Tibial artery (tissue), 4 donors: ENCODE data around the gene C1QTNF1.

ENCODE experiments used
- DNase-seq, 2 donors: peaks; one replicate each; pipeline ENCODE4 v3.0.0-alpha.2; 2019
- H3K27ac ChIP-seq, 2 donors: fragments of 200-600 bp; sonication (generic) in 1 of 2; 1 replicate in 1 of 2; 2 replicates in 1 of 2; pipeline ENCODE4 v1.5.1; 2018 to 2019; ENCODE audit warnings: mild to moderate bottlenecking in 1 of 2
- H3K27me3 ChIP-seq, 2 donors: fragments of 200-600 bp; sonication (generic) in 1 of 2; one replicate each; pipeline versions ENCODE4 v1.5.1 to v1.6.0; 2016 to 2019
- H3K36me3 ChIP-seq, 3 donors: fragments of 200-600 bp; sonication (generic) in 2 of 3; one replicate each; pipeline ENCODE4 v1.5.1; 2016 to 2019; ENCODE audit warnings: mild to moderate bottlenecking in 2 of 3
- H3K4me1 ChIP-seq, 4 donors: fragments of 200-600 bp; sonication (generic) in 2 of 4; 1 replicate in 3 of 4; 2 replicates in 1 of 4; pipeline ENCODE4 v1.5.1; 2016 to 2019
- H3K4me3 ChIP-seq, 2 donors: fragments of 200-600 bp; sonication (generic) in 1 of 2; 1 replicate in 1 of 2; 2 replicates in 1 of 2; pipeline ENCODE4 v1.5.1; 2018 to 2019; ENCODE audit warnings: mild to moderate bottlenecking in 2 of 2
- H3K9me3 ChIP-seq, 3 donors: fragments of 200-600 bp; sonication (generic) in 1 of 3; one replicate each; pipeline ENCODE4 v1.5.1; 2016 to 2019
- CTCF ChIP-seq, 2 experiments: fragments of 200-600 bp in 1 of 2; fragments of 450-650 bp in 1 of 2; IDR thresholded peaks; one replicate each; pipeline ENCODE4 v1.5.1; 2017 to 2019; ENCODE audit warnings: antibody characterized with exemption in 2 of 2, mild to moderate bottlenecking in 1 of 2, moderate library complexity in 1 of 2
- intact Hi-C: fragments of 100-400 bp; cut with DNase I; formaldehyde crosslinking; loops from one replicate; pipeline ENCODE4 v1.15.0; 2023; ENCODE audit warnings: low total_unique reads

C1QTNF1 gene

GRCh38 chr17:79041723-79042420 is 17.9 kb downstream of the C1QTNF1 start:
- H3K36me3 ChIP-seq: peaks cover 4 to 24% (median 23%) of the 10 kb centered on the region in 3 donors
- peaks cover 0 to 63% (median 41%) of the 10 kb centered on the region in 4 donors for H3K4me1 ChIP-seq
- no peak for DNase-seq
- H3K27ac ChIP-seq: peak overlapping the region in 1 of 2 donors; percentile 35
- no peak overlapping the region for H3K4me3 ChIP-seq
- intact Hi-C loops: no loop called here
- H3K27me3 ChIP-seq: no peaks in the 10 kb centered on the region
- no peaks in the 10 kb centered on the region for H3K9me3 ChIP-seq
- no peak for TF ChIP-seq CTCF (IDR thresholded peaks at IDR 0.05)

- Histone ChIP-seq H3K27me3 (no peaks in the 10 kb centered on the region), H3K27ac (peak overlapping the region in 1 of 2 donors; percentile 35), H3K4me3 (no peak overlapping the region), H3K36me3 (peaks cover 4 to 28% (median 28%) of the 10 kb centered on the region in 3 donors), H3K9me3 (no peaks in the 10 kb centered on the region), H3K4me1 (peaks cover 0 to 64% (median 46%) of the 10 kb centered on the region in 4 donors)
- intact Hi-C loops: no loop called here
- peak in 1 of 2 donors; percentile 67 for DNase-seq
- TF ChIP-seq CTCF (IDR thresholded peaks at IDR 0.05): peak; percentile 76 to 80
Observed at GRCh38 chr17:79042421-79043190, 18.6 kb downstream of the C1QTNF1 start.

- H3K27me3 ChIP-seq: no peaks in the 10 kb centered on the region
- H3K4me3 ChIP-seq: no peak overlapping the region
- H3K9me3 ChIP-seq: no peaks in the 10 kb centered on the region
- peak in 1 of 2 donors; percentile 47 for DNase-seq
- intact Hi-C loops: no loop called here
- peaks cover 12 to 35% (median 35%) of the 10 kb centered on the region in 3 donors for H3K36me3 ChIP-seq
- no peak for TF ChIP-seq CTCF (IDR thresholded peaks at IDR 0.05)
- peaks cover 0 to 64% (median 47%) of the 10 kb centered on the region in 4 donors for H3K4me1 ChIP-seq
- H3K27ac ChIP-seq: no peak overlapping the region
Observed at GRCh38 chr17:79043191-79043930, 19.4 kb downstream of the C1QTNF1 start.

GRCh38 chr17:79043931-79044320 is 20.0 kb downstream of the C1QTNF1 start:
- Histone ChIP-seq H3K4me3 (no peak overlapping the region), H3K27me3 (no peaks in the 10 kb centered on the region), H3K4me1 (peaks cover 0 to 63% (median 42%) of the 10 kb centered on the region in 4 donors), H3K27ac (no peak overlapping the region), H3K36me3 (peaks cover 17 to 41% (median 38%) of the 10 kb centered on the region in 3 donors), H3K9me3 (no peaks in the 10 kb centered on the region)
- DNase-seq: peak in 1 of 2 donors; percentile 62
- no peak for TF ChIP-seq CTCF (IDR thresholded peaks at IDR 0.05)
- intact Hi-C loops: no loop called here

- Histone ChIP-seq H3K27ac (no peak overlapping the region), H3K36me3 (peaks cover 23 to 46% (median 38%) of the 10 kb centered on the region in 3 donors), H3K9me3 (no peaks in the 10 kb centered on the region), H3K4me1 (peaks cover 0 to 57% (median 39%) of the 10 kb centered on the region in 4 donors), H3K27me3 (no peaks in the 10 kb centered on the region), H3K4me3 (no peak overlapping the region)
- DNase-seq: peak in 1 of 2 donors; percentile 55
- no peak for TF ChIP-seq CTCF (IDR thresholded peaks at IDR 0.05)
- intact Hi-C loops: no loop called here
Observed at GRCh38 chr17:79044462-79044861, 20.5 kb downstream of the C1QTNF1 start.
